WERI-Rb-1 (cell line): ENCODE data around the gene CCDC83.

Experiments
- DNase-seq: peaks from one replicate; pipeline ENCODE4 v3.0.0-alpha.2; 2020
- H3K27ac ChIP-seq: fragments of 250-450 bp; sonication (Bioruptor Pico); 2 replicates; pipeline ENCODE4 v1.5.1; 2020; ENCODE audit warnings: mild to moderate bottlenecking, moderate library complexity
- H3K27me3 ChIP-seq: fragments of 250-450 bp; sonication (Bioruptor Pico); 2 replicates; pipeline ENCODE4 v1.5.1; 2021; ENCODE audit warnings: mild to moderate bottlenecking, low read depth, moderate library complexity; ENCODE audit not compliant: insufficient read depth, severe bottlenecking
- H3K36me3 ChIP-seq: fragments of 250-450 bp; sonication (Bioruptor Pico); 2 replicates; pipeline ENCODE4 v1.5.1; 2020; ENCODE audit warnings: mild to moderate bottlenecking, moderate library complexity
- H3K4me3 ChIP-seq: 2 replicates; pipeline ENCODE4 v1.5.1; 2011; ENCODE audit warnings: low read depth, mild to moderate bottlenecking, control low read depth, low read length
- H3K9me3 ChIP-seq: fragments of 250-450 bp; sonication (Bioruptor Pico); 2 replicates; pipeline ENCODE4 v1.5.1; 2021; ENCODE audit warnings: mild to moderate bottlenecking, moderate library complexity; ENCODE audit not compliant: severe bottlenecking
- CTCF ChIP-seq: IDR thresholded peaks from 2 replicates; pipeline ENCODE4 v1.5.1; 2011; ENCODE audit warnings: low read depth, mild to moderate bottlenecking, control low read depth, inconsistent platforms, low read length

Gene CCDC83

GRCh38 chr11:85855341-85855656 lies at the start of gene CCDC83:
TSS of gene CCDC83 (plus strand) at chr11:85855383. CDS start at chr11:85865124, 9,741 bp downstream.
- peak within 1 kb of the TSS; percentile 36 for H3K4me3 ChIP-seq
- H3K27me3 ChIP-seq: no peaks in the 10 kb centered on the region
- peaks cover 3% of the 10 kb centered on the region for H3K9me3 ChIP-seq
- TF ChIP-seq CTCF: no peak
- H3K36me3 ChIP-seq: no peaks in the 10 kb centered on the region
- DNase-seq: no peak
- peak within 1 kb of the TSS; percentile 91 for H3K27ac ChIP-seq

- Histone ChIP-seq H3K4me3 (no peak overlapping the region), H3K9me3 (no peaks in the 10 kb centered on the region), H3K36me3 (no peaks in the 10 kb centered on the region), H3K27ac (no peak overlapping the region), H3K27me3 (no peaks in the 10 kb centered on the region)
- DNase-seq: no peak
- TF ChIP-seq CTCF: no peak
Measured at GRCh38 chr11:85805387-85805786, 49.8 kb upstream of the CCDC83 start.

DNA sequence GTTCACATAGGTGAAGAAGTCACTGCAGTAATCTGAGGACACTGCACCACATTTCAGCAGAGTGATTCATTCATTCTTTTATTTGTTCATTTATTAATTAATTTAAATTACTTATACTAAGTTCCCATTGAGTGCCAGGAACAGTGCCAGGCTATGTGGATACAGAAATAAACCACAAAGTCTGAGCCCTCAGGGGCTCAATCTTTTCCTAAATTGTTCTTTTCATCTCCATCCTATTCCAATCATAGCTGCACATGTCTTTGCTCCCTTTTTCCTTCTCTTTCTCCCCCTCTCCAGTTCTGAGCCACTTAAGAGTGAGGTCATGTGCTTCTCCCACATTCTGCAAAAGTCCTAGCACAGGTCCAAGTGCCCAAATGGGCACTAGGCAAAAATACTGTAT lies 49.2 kb upstream of the CCDC83 start:
- Histone ChIP-seq H3K36me3 (no peaks in the 10 kb centered on the region), H3K4me3 (no peak overlapping the region), H3K27ac (no peak overlapping the region), H3K9me3 (no peaks in the 10 kb centered on the region), H3K27me3 (no peaks in the 10 kb centered on the region)
- TF ChIP-seq CTCF: no peak
- DNase-seq: no peak

DNA sequence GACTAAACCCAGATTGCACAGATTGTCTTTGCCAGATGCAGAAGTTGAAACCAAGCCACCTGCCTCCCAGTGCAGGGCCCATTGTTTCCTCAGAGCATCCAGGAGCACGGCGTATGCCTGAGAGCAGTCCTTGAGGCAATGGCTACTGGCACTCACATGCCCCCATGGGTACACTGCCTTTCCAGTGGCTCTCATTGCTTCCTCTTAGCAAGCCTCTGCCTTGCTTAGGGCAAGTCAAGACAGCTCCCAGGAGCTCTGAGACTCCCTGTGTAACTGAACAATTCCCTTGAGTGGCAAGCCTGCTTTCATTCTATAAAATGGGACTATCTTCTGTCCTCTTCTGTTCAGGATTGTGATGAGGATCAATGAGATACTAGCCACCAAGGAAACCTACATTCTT lies 48.3 kb upstream of the CCDC83 start:
- Histone ChIP-seq H3K4me3 (no peak overlapping the region), H3K27ac (no peak overlapping the region), H3K36me3 (no peaks in the 10 kb centered on the region), H3K27me3 (no peaks in the 10 kb centered on the region), H3K9me3 (no peaks in the 10 kb centered on the region)
- TF ChIP-seq CTCF: no peak
- no peak for DNase-seq

DNA sequence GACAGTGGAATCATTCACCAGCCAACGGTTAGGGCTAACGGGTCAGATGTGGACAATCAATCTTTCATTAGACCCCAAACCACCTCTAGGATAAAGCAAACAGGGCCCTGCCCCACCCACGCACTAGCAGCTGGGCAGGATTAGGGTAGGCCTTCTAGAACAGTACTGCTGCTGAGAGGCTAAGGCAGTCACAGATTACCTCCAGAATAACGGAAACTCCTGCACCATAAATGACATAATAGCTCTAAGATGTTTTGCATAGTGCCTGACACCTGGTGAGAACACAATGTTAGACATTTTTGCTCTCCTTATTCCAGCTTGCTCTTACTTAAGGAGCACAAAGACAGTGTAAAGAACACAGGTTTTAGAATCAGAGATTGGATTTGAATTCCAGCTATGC lies 46.0 kb upstream of the CCDC83 start:
- Histone ChIP-seq H3K27ac (no peak overlapping the region), H3K9me3 (no peaks in the 10 kb centered on the region), H3K27me3 (no peaks in the 10 kb centered on the region), H3K36me3 (no peaks in the 10 kb centered on the region), H3K4me3 (no peak overlapping the region)
- no peak for TF ChIP-seq CTCF
- DNase-seq: peak; percentile 71

DNA sequence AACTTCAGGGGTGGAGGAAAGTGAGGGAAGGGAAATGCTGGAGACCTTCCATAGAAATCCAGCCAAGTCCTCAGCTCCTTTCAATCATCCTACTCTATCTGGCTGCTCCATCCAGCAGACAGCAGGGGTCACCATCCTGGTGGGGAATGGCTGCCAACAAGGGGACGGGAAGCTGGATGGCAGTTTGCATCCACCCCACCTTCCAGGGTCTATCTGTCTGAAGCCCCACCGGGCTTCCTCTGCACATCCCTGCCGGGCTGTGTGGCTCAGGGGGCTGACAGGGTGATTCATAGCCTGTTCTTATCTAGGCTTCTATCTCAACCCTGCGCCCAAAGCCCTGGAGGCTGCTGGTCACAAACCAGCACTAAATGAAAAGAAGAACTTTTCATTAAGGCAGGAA lies 45.3 kb upstream of the CCDC83 start:
- no peaks in the 10 kb centered on the region for H3K9me3 ChIP-seq
- peak; percentile 44 for DNase-seq
- H3K36me3 ChIP-seq: no peaks in the 10 kb centered on the region
- H3K27ac ChIP-seq: no peak overlapping the region
- TF ChIP-seq CTCF: peak; percentile 50
- no peak overlapping the region for H3K4me3 ChIP-seq
- H3K27me3 ChIP-seq: no peaks in the 10 kb centered on the region
